SK-N-MC (cell line): ENCODE data around the gene AOAH.

Experiments used
- DNase-seq: peaks from one replicate; pipeline ENCODE4 v3.0.0-alpha.2; 2011; ENCODE audit warnings: low read depth, low spot score
- H3K27ac ChIP-seq: fragments of 200-600 bp; sonication (generic); 2 replicates; pipeline ENCODE4 v1.5.1; 2016; ENCODE audit warnings: mixed run types
- H3K36me3 ChIP-seq: fragments of 200-600 bp; sonication (generic); 2 replicates; pipeline ENCODE4 v1.6.1; 2017; ENCODE audit warnings: antibody characterized with exemption, low read length, mixed read lengths; ENCODE audit not compliant: insufficient read depth
- H3K4me3 ChIP-seq: fragments of 200-600 bp; sonication (generic); 2 replicates; pipeline ENCODE4 v1.5.1; 2016
- H3K9ac ChIP-seq: fragments of 200-600 bp; sonication (generic); 2 replicates; pipeline ENCODE4 v1.8.0; 2017; ENCODE audit warnings: mixed run types, mixed read lengths; ENCODE audit not compliant: insufficient read length
- H3K9me3 ChIP-seq: fragments of 200-600 bp; sonication (generic); 2 replicates; pipeline ENCODE4 v1.6.1; 2017; ENCODE audit warnings: low read depth, mild to moderate bottlenecking, antibody characterized with exemption, low read length, moderate library complexity, mixed read lengths
- EZH2 ChIP-seq: fragments of 200-600 bp; sonication (generic); IDR thresholded peaks from one replicate; pipeline ENCODE4 v1.6.1; 2017; ENCODE audit warnings: antibody characterized with exemption
- FOXP2 ChIP-seq: optimal IDR thresholded peaks from 2 replicates; pipeline ENCODE3; 2011; ENCODE audit warnings: mild to moderate bottlenecking, moderate library complexity; ENCODE audit not compliant: insufficient read depth; ENCODE audit errors: extremely low read length, control extremely low read depth
- POLR2AphosphoS5 ChIP-seq: IDR thresholded peaks from 2 replicates; pipeline ENCODE4 v1.6.1; 2012; ENCODE audit warnings: mild to moderate bottlenecking, low read depth, low read length, borderline replicate concordance

AOAH gene

GRCh38 chr7:36629351-36629750, 94.9 kb downstream of the AOAH start:
- H3K9me3 ChIP-seq = no peaks in the 10 kb centered on the region
- DNase-seq = no peak
- TF ChIP-seq EZH2 (no peak), POLR2AphosphoS5 (no peak), FOXP2 (no peak)
- no peaks in the 10 kb centered on the region for H3K36me3 ChIP-seq
- H3K9ac ChIP-seq = no peak overlapping the region
- H3K4me3 ChIP-seq = no peak overlapping the region
- no peak overlapping the region for H3K27ac ChIP-seq

GRCh38 chr7:36627836-36628235, 96.5 kb downstream of the AOAH start:
- TF ChIP-seq POLR2AphosphoS5 = no peak
- TF ChIP-seq EZH2 = no peak
- TF ChIP-seq FOXP2 = no peak
- H3K9ac ChIP-seq = no peak overlapping the region
- no peak for DNase-seq
- H3K9me3 ChIP-seq = no peaks in the 10 kb centered on the region
- no peak overlapping the region for H3K4me3 ChIP-seq
- no peak overlapping the region for H3K27ac ChIP-seq
- no peaks in the 10 kb centered on the region for H3K36me3 ChIP-seq

- H3K27ac ChIP-seq = no peak overlapping the region
These were observed 98.2 kb downstream of the AOAH start for GRCh38 chr7:36626111-36626510.

GRCh38 chr7:36625247-36625646, 99.0 kb downstream of the AOAH start:
- no peak overlapping the region for H3K4me3 ChIP-seq
- no peak for DNase-seq
- TF ChIP-seq EZH2 (no peak), POLR2AphosphoS5 (no peak), FOXP2 (no peak)
- H3K36me3 ChIP-seq = no peaks in the 10 kb centered on the region
- no peak overlapping the region for H3K9ac ChIP-seq
- no peaks in the 10 kb centered on the region for H3K9me3 ChIP-seq
- H3K27ac ChIP-seq = no peak overlapping the region

More at GRCh38 chr7:36626111-36626510, 98.2 kb downstream of the AOAH start:
- no peaks in the 10 kb centered on the region for H3K36me3 ChIP-seq
- TF ChIP-seq POLR2AphosphoS5 = no peak
- TF ChIP-seq FOXP2 = no peak
- no peak for TF ChIP-seq EZH2
- H3K4me3 ChIP-seq = no peak overlapping the region
- H3K9me3 ChIP-seq = no peaks in the 10 kb centered on the region
- H3K9ac ChIP-seq = no peak overlapping the region
- no peak for DNase-seq

- TF ChIP-seq EZH2 (no peak), FOXP2 (no peak), POLR2AphosphoS5 (no peak)
- Histone ChIP-seq H3K9me3 (no peaks in the 10 kb centered on the region), H3K9ac (no peak overlapping the region), H3K4me3 (no peak overlapping the region), H3K27ac (no peak overlapping the region), H3K36me3 (no peaks in the 10 kb centered on the region)
- DNase-seq = no peak
These were observed 101.0 kb downstream of the AOAH start for GRCh38 chr7:36623247-36623646.

GRCh38 chr7:36621396-36621795, 102.9 kb downstream of the AOAH start:
- Histone ChIP-seq H3K36me3 (no peaks in the 10 kb centered on the region), H3K4me3 (no peak overlapping the region), H3K9ac (no peak overlapping the region), H3K27ac (no peak overlapping the region), H3K9me3 (no peaks in the 10 kb centered on the region)
- no peak for TF ChIP-seq EZH2
- no peak for TF ChIP-seq POLR2AphosphoS5
- TF ChIP-seq FOXP2 = no peak
- no peak for DNase-seq

GRCh38 chr7:36620166-36620708, 104.1 kb downstream of the AOAH start:
- no peak overlapping the region for H3K9ac ChIP-seq
- H3K27ac ChIP-seq = no peak overlapping the region
- no peak for DNase-seq
- H3K36me3 ChIP-seq = no peaks in the 10 kb centered on the region
- H3K9me3 ChIP-seq = no peaks in the 10 kb centered on the region
- H3K4me3 ChIP-seq = no peak overlapping the region
- TF ChIP-seq FOXP2 (no peak), EZH2 (no peak), POLR2AphosphoS5 (no peak)

GRCh38 chr7:36617408-36617807, 106.9 kb downstream of the AOAH start:
- Histone ChIP-seq H3K36me3 (no peaks in the 10 kb centered on the region), H3K27ac (no peak overlapping the region), H3K9ac (no peak overlapping the region), H3K4me3 (no peak overlapping the region), H3K9me3 (no peaks in the 10 kb centered on the region)
- DNase-seq = no peak
- TF ChIP-seq FOXP2 (no peak), EZH2 (no peak), POLR2AphosphoS5 (no peak)

GRCh38 chr7:36615852-36616540, 108.3 kb downstream of the AOAH start:
- Histone ChIP-seq H3K4me3 (no peak overlapping the region), H3K36me3 (no peaks in the 10 kb centered on the region), H3K9me3 (no peaks in the 10 kb centered on the region), H3K27ac (no peak overlapping the region), H3K9ac (no peak overlapping the region)
- TF ChIP-seq EZH2 (no peak), FOXP2 (no peak), POLR2AphosphoS5 (no peak)
- DNase-seq = no peak
